B cell (primary cell): Measurements from ENCODE around the gene GPRC5B. TPM values are rescaled to one million over a fixed set of nuclear protein-coding genes. Genes with fewer than 3 reads are reported as not detected.
A peak's percentile ranks its signal among the peaks of the same experiment; 100 is the strongest.

Experiments used
- ATAC-seq: fragments of 200-7000 bp; cut with Tn5 transposase; one replicate; pipeline ENCODE4 v1.10.0; 2021; ENCODE audit warnings: low read depth, mild to moderate bottlenecking, moderate number of reproducible peaks, moderate library complexity
- CTCF ChIA-PET: fragments of 350-600 bp; sonication (Branson Sonifier 250); formaldehyde crosslinking; loops from one replicate; lab custom pipeline; 2021; ENCODE audit warnings: antibody characterized with exemption, inconsistent platforms; lab: Charles Lee
- POLR2A ChIA-PET: fragments of 350-600 bp; sonication (Branson Sonifier 250); formaldehyde crosslinking; loops from one replicate; lab custom pipeline; 2021; ENCODE audit warnings: antibody characterized with exemption; lab: Charles Lee
- DNase-seq: peaks from one replicate; pipeline ENCODE4 v3.0.0; 2013
- H2AFZ ChIP-seq: 2 replicates; pipeline ENCODE4 v1.6.1; 2012; ENCODE audit warnings: mild to moderate bottlenecking, low read depth, low read length; ENCODE audit not compliant: insufficient read depth, poor library complexity, severe bottlenecking
- H3K27ac ChIP-seq, 2 donors: 1 replicate in 1 of 2; 2 replicates in 1 of 2; pipeline ENCODE4 v1.5.1; 2012 to 2013; ENCODE audit warnings: low read length in 2 of 2, mild to moderate bottlenecking in 2 of 2, moderate library complexity in 1 of 2
- H3K27me3 ChIP-seq, 4 experiments: fragments of 200-600 bp in 1 of 4; sonication (generic) in 1 of 4; replicated peaks in 1 of 4; 1 replicate in 2 of 4; 2 replicates in 2 of 4; pipeline versions ENCODE4 v1.6.1 to v1.7.0; 2013 to 2016; ENCODE audit warnings: low read length in 3 of 4, mild to moderate bottlenecking in 2 of 4, mixed read lengths in 1 of 4, moderate library complexity in 1 of 4; ENCODE audit not compliant: insufficient read depth in 4 of 4, control insufficient read depth in 3 of 4; ENCODE audit errors: control extremely low read depth in 1 of 4
- H3K36me3 ChIP-seq, 2 experiments: replicated peaks in 1 of 2; 1 replicate in 1 of 2; 2 replicates in 1 of 2; pipeline versions ENCODE4 v1.6.1 to v1.7.1; 2013; ENCODE audit warnings: low read length in 1 of 2; ENCODE audit not compliant: insufficient read depth in 2 of 2, control insufficient read depth in 1 of 2; ENCODE audit errors: control extremely low read depth in 1 of 2, extremely low read depth in 1 of 2
- H3K4me1 ChIP-seq, 2 donors: fragments of 200-600 bp in 1 of 2; sonication (generic) in 1 of 2; 1 replicate in 1 of 2; 2 replicates in 1 of 2; pipeline versions ENCODE4 v1.5.1 to v1.6.1; 2013 to 2017; ENCODE audit warnings: low read length in 2 of 2; ENCODE audit not compliant: control insufficient read depth in 2 of 2, insufficient read depth in 2 of 2
- H3K4me2 ChIP-seq: replicated peaks from 2 replicates; pipeline ENCODE3; 2012; ENCODE audit warnings: mild to moderate bottlenecking, low read depth, low read length; ENCODE audit not compliant: poor library complexity, severe bottlenecking
- H3K4me3 ChIP-seq, 5 experiments: fragments of 200-600 bp in 1 of 5; sonication (generic) in 1 of 5; 1 replicate in 3 of 5; 2 replicates in 2 of 5; pipeline versions ENCODE4 v1.5.1 to v1.7.0; 2011 to 2016; ENCODE audit warnings: low read length in 4 of 5, mild to moderate bottlenecking in 4 of 5, low read depth in 2 of 5, control low read depth in 1 of 5, moderate library complexity in 1 of 5; ENCODE audit not compliant: insufficient read depth in 1 of 5; ENCODE audit errors: control extremely low read depth in 1 of 5, extremely low read depth in 1 of 5
- H3K79me2 ChIP-seq: fragments of 200-600 bp; sonication (generic); one replicate; pipeline ENCODE4 v1.6.0; 2016; ENCODE audit warnings: low read length; ENCODE audit not compliant: control insufficient read depth, insufficient read depth
- H3K9ac ChIP-seq: fragments of 200-600 bp; sonication (generic); 2 replicates; pipeline ENCODE4 v1.6.1; 2017; ENCODE audit warnings: mild to moderate bottlenecking, low read length, moderate library complexity
- H3K9me3 ChIP-seq, 3 donors: one replicate each; pipeline versions ENCODE4 v1.6.1 to v1.7.1; 2013; ENCODE audit warnings: low read length in 2 of 3; ENCODE audit not compliant: control insufficient read depth in 2 of 3, insufficient read depth in 1 of 3; ENCODE audit errors: control extremely low read depth in 1 of 3
- H4K20me1 ChIP-seq: 2 replicates; pipeline ENCODE4 v1.6.0; 2012; ENCODE audit warnings: mild to moderate bottlenecking, low read length; ENCODE audit not compliant: insufficient read depth, control insufficient read depth, poor library complexity, severe bottlenecking
- H3K27ac Mint-ChIP-seq: one replicate; pipeline ENCODE4 v1.8.0; 2021; ENCODE audit warnings: mixed read lengths
- H3K27me3 Mint-ChIP-seq: one replicate; pipeline ENCODE4 v1.8.0; 2021; ENCODE audit warnings: mixed read lengths
- H3K4me1 Mint-ChIP-seq: one replicate; pipeline ENCODE4 v1.8.0; 2021; ENCODE audit warnings: mixed read lengths
- H3K4me3 Mint-ChIP-seq: one replicate; pipeline ENCODE4 v1.8.0; 2021; ENCODE audit warnings: mixed read lengths
- H3K9me3 Mint-ChIP-seq: one replicate; pipeline ENCODE4 v1.8.0; 2022; ENCODE audit warnings: mixed read lengths; ENCODE audit not compliant: insufficient read depth
- EZH2 ChIP-seq: IDR thresholded peaks from 2 replicates; pipeline ENCODE4 v1.6.1; 2012; ENCODE audit warnings: borderline replicate concordance, low read depth, mild to moderate bottlenecking, moderate library complexity, low read length; ENCODE audit not compliant: insufficient read depth, poor library complexity, severe bottlenecking
- WGBS: methylation state at CpG from one replicate; pipeline ENCODE4 v1.1.5; 2013; ENCODE audit warnings: missing lambda C conversion rate; ENCODE audit not compliant: insufficient coverage; 5-methylcytosine and 5-hydroxymethylcytosine counted together
- intact Hi-C: fragments of 100-400 bp; cut with micrococcal nuclease; formaldehyde crosslinking; loops from one replicate; pipeline ENCODE4 v1.10.0; 2022
- polyA minus RNA-seq: library from RNA; depleted of rRNA, polyadenylated mRNA; stranded (reverse); fragments of >200 nt; gene quantifications from 2 replicates; pipeline ENCODE4 v1.2.3, GENCODE V29; 2012
- polyA plus RNA-seq: library from polyadenylated mRNA; depleted of rRNA; stranded (reverse); fragments of >200 nt; gene quantifications from 2 replicates; pipeline ENCODE4 v1.2.3, GENCODE V29; 2012
- total RNA-seq, 2 donors: library from RNA; stranded (reverse); fragments of 120-200 nt in 1 of 2; gene quantifications; 1 replicate in 1 of 2; 2 replicates in 1 of 2; pipeline versions ENCODE4 v1.2.3 to v1.2.4, GENCODE V29; 2013 to 2022
- TF ChIP-seq, protein P1 (sequence below): fragments of 200-600 bp; IDR thresholded peaks from one replicate; pipeline ENCODE4 v1.8.0; 2022; ENCODE audit warnings: antibody characterized with exemption, mild to moderate bottlenecking

Gene GPRC5B, protein sequence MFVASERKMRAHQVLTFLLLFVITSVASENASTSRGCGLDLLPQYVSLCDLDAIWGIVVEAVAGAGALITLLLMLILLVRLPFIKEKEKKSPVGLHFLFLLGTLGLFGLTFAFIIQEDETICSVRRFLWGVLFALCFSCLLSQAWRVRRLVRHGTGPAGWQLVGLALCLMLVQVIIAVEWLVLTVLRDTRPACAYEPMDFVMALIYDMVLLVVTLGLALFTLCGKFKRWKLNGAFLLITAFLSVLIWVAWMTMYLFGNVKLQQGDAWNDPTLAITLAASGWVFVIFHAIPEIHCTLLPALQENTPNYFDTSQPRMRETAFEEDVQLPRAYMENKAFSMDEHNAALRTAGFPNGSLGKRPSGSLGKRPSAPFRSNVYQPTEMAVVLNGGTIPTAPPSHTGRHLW
- total RNA-seq (not detected in 2 replicates), polyA plus RNA-seq (0.06 TPM in 1 of 2 replicates, not detected in the other), polyA minus RNA-seq (0.36 TPM in 1 of 2 replicates, not detected in the other)
- 1.2 TPM for total RNA-seq (2013)

DNA sequence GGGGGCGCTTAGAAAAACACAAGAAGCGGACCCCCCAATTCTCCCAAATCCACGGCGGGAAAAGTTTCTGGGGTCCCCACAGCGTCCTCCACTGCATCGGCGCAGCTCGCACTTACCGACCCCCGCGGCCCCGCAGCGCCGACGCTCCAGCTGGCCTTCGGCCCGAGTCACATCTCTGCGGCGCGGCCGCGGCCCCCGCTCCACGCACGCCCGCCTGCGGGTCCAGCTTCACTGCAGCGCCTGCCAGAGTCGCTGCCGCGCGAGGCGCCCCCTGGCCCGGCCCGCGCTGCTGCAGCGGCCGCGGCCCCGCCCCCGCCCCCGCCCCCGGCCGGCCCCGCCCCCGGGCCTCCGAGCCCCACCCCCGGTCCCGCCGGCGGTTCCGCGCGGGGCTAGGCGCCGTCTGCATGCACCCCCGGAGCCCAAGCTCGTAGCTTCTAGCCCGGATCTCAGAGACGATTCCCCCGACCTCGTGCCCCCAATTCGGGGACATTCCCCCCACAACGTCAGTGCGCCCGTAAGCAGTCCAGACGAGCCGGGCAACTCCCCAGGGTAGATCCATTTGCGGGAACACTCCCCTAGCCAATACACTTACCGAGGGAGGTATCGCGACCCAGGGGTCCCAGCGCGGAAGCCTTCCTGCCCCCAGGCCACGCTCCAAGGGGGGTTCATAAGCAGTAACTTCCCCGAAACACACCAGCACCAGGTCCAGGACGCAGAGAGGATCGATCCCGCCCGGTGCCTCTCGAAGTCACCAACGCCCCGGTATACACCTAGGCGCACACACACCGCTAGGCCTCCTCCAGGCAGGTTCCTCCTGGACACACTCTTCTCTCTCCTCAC lies at the start of gene GPRC5B:
Gene GPRC5B (minus strand): TSS at position 238 of the 840 bp plus-strand sequence. CDS start 12,003 bp downstream, outside the sequence.
- 1% methylated on average over 69 of the region's 85 CpGs for WGBS

DNA sequence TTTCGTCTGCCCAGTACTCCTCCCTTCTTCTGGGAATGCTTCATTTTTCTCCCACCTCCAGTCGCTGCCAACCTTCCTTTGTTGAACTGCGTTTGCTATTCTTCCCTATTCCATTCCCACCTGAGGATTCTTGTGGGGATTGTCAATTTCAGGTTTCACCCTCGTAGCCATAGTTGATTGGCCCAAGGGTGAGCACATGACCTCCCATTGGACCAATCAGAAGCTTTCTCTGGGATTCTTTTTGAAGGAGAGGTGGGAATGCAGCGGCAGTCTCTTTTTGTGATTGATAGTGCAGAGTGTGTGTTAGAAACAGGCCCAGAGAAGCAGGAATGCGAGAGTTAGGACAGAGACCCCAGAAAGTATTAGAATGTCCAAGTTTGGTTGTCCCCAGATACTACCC lies 49.1 kb upstream of the GPRC5B start:
- CTCF ChIA-PET: no interaction called here

More for the DNA sequence above, at the start of gene GPRC5B:
- no peak within 1 kb of the TSS for H3K27ac Mint-ChIP-seq
- Histone ChIP-seq H3K36me3 (no peaks in the 10 kb centered on the region), H3K27ac (no peak within 1 kb of the TSS), H3K27me3 (peaks cover 0 to 54% (median 22%) of the 10 kb centered on the region in 4 experiments), H3K9me3 (peaks cover 0 to 7% (median 0%) of the 10 kb centered on the region in 3 donors), H2AFZ (peak within 1 kb of the TSS; percentile 71), H3K79me2 (no peaks in the 10 kb centered on the region), H3K4me3 (peak within 1 kb of the TSS; percentile 34 to 60 (median 49)), H3K9ac (peak within 1 kb of the TSS; percentile 61), H4K20me1 (no peaks in the 10 kb centered on the region), H3K4me1 (peaks cover 33 to 34% of the 10 kb centered on the region in 2 donors), H3K4me2 (peak within 1 kb of the TSS; percentile 89)
- DNase-seq (peak; percentile 70), ATAC-seq (peak; percentile 76)
- peak within 1 kb of the TSS; percentile 85 for H3K4me3 Mint-ChIP-seq
- H3K9me3 Mint-ChIP-seq: no peaks in the 10 kb centered on the region
- peaks cover 36% of the 10 kb centered on the region for H3K27me3 Mint-ChIP-seq
- ChIA-PET CTCF (interaction anchor here (0.5 to 3.8 kb wide), 3 partner anchors 267 to 329 kb away, joined by 3 to 47 read pairs (median 5); partner anchors contain the start of gene VPS35L), POLR2A (no interaction called here)
- peaks cover 32% of the 10 kb centered on the region for H3K4me1 Mint-ChIP-seq
- no peak for TF ChIP-seq EZH2
- intact Hi-C loops: no loop called here

More for the DNA sequence above, 49.1 kb upstream of the GPRC5B start:
- no peaks in the 10 kb centered on the region for H4K20me1 ChIP-seq
- 14% methylated on average over 1 of the region's 6 CpGs for WGBS
- no peak overlapping the region for H2AFZ ChIP-seq
- H3K9ac ChIP-seq: no peak overlapping the region
- no peaks in the 10 kb centered on the region for H3K27me3 ChIP-seq
- H3K4me3 ChIP-seq: no peak overlapping the region
- no peak for ATAC-seq
- H3K4me1 ChIP-seq: no peaks in the 10 kb centered on the region
- Mint-ChIP-seq H3K4me3 (no peak overlapping the region), H3K27me3 (peaks cover 6% of the 10 kb centered on the region), H3K27ac (no peak overlapping the region), H3K4me1 (no peaks in the 10 kb centered on the region), H3K9me3 (peaks cover 3% of the 10 kb centered on the region)
- H3K79me2 ChIP-seq: no peaks in the 10 kb centered on the region
- no peak for DNase-seq
- intact Hi-C loops: no loop called here
- TF ChIP-seq, protein P1, sequence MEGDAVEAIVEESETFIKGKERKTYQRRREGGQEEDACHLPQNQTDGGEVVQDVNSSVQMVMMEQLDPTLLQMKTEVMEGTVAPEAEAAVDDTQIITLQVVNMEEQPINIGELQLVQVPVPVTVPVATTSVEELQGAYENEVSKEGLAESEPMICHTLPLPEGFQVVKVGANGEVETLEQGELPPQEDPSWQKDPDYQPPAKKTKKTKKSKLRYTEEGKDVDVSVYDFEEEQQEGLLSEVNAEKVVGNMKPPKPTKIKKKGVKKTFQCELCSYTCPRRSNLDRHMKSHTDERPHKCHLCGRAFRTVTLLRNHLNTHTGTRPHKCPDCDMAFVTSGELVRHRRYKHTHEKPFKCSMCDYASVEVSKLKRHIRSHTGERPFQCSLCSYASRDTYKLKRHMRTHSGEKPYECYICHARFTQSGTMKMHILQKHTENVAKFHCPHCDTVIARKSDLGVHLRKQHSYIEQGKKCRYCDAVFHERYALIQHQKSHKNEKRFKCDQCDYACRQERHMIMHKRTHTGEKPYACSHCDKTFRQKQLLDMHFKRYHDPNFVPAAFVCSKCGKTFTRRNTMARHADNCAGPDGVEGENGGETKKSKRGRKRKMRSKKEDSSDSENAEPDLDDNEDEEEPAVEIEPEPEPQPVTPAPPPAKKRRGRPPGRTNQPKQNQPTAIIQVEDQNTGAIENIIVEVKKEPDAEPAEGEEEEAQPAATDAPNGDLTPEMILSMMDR: no peak
- no peak for TF ChIP-seq EZH2
- H3K27ac ChIP-seq: no peak overlapping the region
- H3K4me2 ChIP-seq: no peak overlapping the region
- H3K36me3 ChIP-seq: no peaks in the 10 kb centered on the region
- H3K9me3 ChIP-seq: no peaks in the 10 kb centered on the region
- POLR2A ChIA-PET: no interaction called here
